Ovary (tissue), 3 donors: ENCODE data around the gene OR2T35.
"Not testable (repeated sequence)": the region's sequence is repeated elsewhere in the genome, so short reads cannot be mapped to it uniquely, and the experiment has no call there.

ENCODE experiments used
- EP300 ChIP-seq: sonication (generic); formaldehyde crosslinking; IDR thresholded peaks from one replicate; pipeline ENCODE4 v1.6.1; 2017; ENCODE audit warnings: antibody characterized with exemption
- POLR2A ChIP-seq: fragments of 450-650 bp; IDR thresholded peaks from one replicate; pipeline ENCODE4 v1.6.1; 2017; ENCODE audit warnings: antibody characterized with exemption, mild to moderate bottlenecking, moderate library complexity
- TF ChIP-seq, protein P1 (sequence below), 3 donors: fragments of 450-650 bp in 2 of 3; fragments of 200-600 bp in 1 of 3; IDR thresholded peaks; one replicate each; pipeline versions ENCODE4 v1.5.1 to v1.8.0; 2016 to 2022; ENCODE audit warnings: antibody characterized with exemption in 3 of 3, mild to moderate bottlenecking in 1 of 3
- donor health status: DM: no; HTN: no; CAD: no.

DNA sequence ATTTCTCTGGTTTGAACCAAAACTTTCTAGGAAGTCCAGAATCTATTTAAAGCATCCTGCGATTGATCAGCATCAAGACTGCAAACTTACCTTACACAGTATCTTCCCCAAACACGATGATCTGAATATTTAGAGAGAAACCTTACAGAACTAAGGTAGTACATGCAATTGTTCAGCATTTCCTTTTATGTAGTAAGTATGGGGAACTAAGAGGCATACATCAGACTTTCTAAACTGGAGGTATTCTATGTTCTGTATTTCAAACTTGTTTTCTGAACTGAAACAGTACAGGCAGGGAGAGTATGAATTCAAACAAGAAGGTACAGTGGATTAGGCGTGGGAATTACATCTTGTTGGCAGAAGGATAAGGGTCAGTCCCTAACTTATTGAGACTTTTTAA is 10.3 kb upstream of the OR2T35 start, which contains the start of gene OR2T27:
- TF ChIP-seq, protein P1, sequence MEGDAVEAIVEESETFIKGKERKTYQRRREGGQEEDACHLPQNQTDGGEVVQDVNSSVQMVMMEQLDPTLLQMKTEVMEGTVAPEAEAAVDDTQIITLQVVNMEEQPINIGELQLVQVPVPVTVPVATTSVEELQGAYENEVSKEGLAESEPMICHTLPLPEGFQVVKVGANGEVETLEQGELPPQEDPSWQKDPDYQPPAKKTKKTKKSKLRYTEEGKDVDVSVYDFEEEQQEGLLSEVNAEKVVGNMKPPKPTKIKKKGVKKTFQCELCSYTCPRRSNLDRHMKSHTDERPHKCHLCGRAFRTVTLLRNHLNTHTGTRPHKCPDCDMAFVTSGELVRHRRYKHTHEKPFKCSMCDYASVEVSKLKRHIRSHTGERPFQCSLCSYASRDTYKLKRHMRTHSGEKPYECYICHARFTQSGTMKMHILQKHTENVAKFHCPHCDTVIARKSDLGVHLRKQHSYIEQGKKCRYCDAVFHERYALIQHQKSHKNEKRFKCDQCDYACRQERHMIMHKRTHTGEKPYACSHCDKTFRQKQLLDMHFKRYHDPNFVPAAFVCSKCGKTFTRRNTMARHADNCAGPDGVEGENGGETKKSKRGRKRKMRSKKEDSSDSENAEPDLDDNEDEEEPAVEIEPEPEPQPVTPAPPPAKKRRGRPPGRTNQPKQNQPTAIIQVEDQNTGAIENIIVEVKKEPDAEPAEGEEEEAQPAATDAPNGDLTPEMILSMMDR (IDR thresholded peaks at IDR 0.05), result not testable (repeated sequence)
- TF ChIP-seq POLR2A, EP300: not testable (repeated sequence)
